Measurements from ENCODE around the gene BAHCC1. TPM values are rescaled to one million over a fixed set of nuclear protein-coding genes. Genes with fewer than 3 reads are reported as not detected.

The BAHCC1 gene
- total and polyA plus RNA-seq, 2 of the 8 experiments (the other 6 are each of a cell fraction or from before 2014, with no cell fraction given): 0.26 to 0.58 TPM

- no peak overlapping the region for H4K91ac ChIP-seq (replicated peaks; ENCODE audit: insufficient read length, low read length)
- H3K27me3 ChIP-seq (replicated peaks in 1 of 4; ENCODE audit: control insufficient read depth in 3 of 4, extremely low read depth in 1 of 4, insufficient read depth in 3 of 4, low read length in 3 of 4): peaks cover 0 to 3% (median 0%) of the 10 kb centered on the region in 4 experiments; a peak in 3 of 7 replicates
- no peak overlapping the region for H3K4me2 ChIP-seq (ENCODE audit: insufficient read depth in 1 of 2, low read depth in 2 of 2, low read length in 2 of 2)
- no peak for TF ChIP-seq SP2 (IDR thresholded peaks at IDR 0.05; ENCODE audit: low read length)
- H2BK15ac ChIP-seq (ENCODE audit: low read length): no peak overlapping the region
- no peak overlapping the region for H2BK5ac ChIP-seq (ENCODE audit: low read depth, low read length)
- H2BK12ac ChIP-seq (ENCODE audit: low read depth, low read length): no peak overlapping the region
- no peak overlapping the region for H3K18ac ChIP-seq (ENCODE audit: extremely low read depth, low read length)
- H3K4ac ChIP-seq (replicated peaks; ENCODE audit: insufficient read length, low read depth, low read length): no peak overlapping the region
- no peaks in the 10 kb centered on the region for H3K79me1 ChIP-seq (ENCODE audit: low read depth, low read length)
- H3K56ac ChIP-seq (replicated peaks; ENCODE audit: insufficient read length, low read depth, low read length): no peak overlapping the region
- H3K4me3 ChIP-seq (ENCODE audit: extremely low read depth in 1 of 4, insufficient read depth in 2 of 4, low read depth in 3 of 4, low read length in 4 of 4): no peak overlapping the region
- H3K9me3 ChIP-seq (ENCODE audit: insufficient read depth in 2 of 2, low read depth in 1 of 2, low read length in 1 of 2): no peaks in the 10 kb centered on the region
- WGBS, 2 experiments (ENCODE audit: extremely low coverage in 1 of 2, insufficient coverage in 1 of 2, insufficient read length in 1 of 2, insufficient replicate concordance in 2 of 2, low coverage in 1 of 2, low lambda C conversion rate in 2 of 2, missing lambda C conversion rate in 1 of 2): 78% methylated on average over 4 of the region's 8 CpGs; no CpG with 5 or more reads in 1 of the 2 experiments
- POLR2A ChIA-PET (ENCODE audit: partially characterized antibody): interaction anchor here (0.8 to 1.3 kb wide), 3 partner anchors 12 to 140 kb away, joined by 3 to 4 read pairs (median 3); partner anchors contain the start of gene ACTG1
- DNase-seq (ENCODE audit: low read depth in 1 of 2, low spot score in 2 of 2) (no peak), FAIRE-seq (no peak)
- no peak overlapping the region for H4K5ac ChIP-seq (ENCODE audit: insufficient read length, low read depth, low read length)
- H2BK120ac ChIP-seq (replicated peaks; ENCODE audit: low read depth, low read length): no peak overlapping the region
- peaks cover under 1% of the 10 kb centered on the region; the same call in 1 of the 2 replicates for H3K23me2 ChIP-seq (ENCODE audit: low read depth, low read length)
- H3K23ac ChIP-seq (ENCODE audit: insufficient read length): no peak overlapping the region
- no peaks in the 10 kb centered on the region for H3K36me3 ChIP-seq (ENCODE audit: control insufficient read depth in 2 of 4, insufficient read depth in 4 of 4, low read length in 3 of 4)
- H3K4me1 ChIP-seq (replicated peaks in 1 of 4; ENCODE audit: control insufficient read depth in 3 of 4, insufficient read depth in 4 of 4, low read length in 3 of 4): peaks cover 0 to 3% (median 0%) of the 10 kb centered on the region in 4 experiments; a peak in 2 of 7 replicates
- H3K14ac ChIP-seq (ENCODE audit: insufficient read length): no peak overlapping the region
- H4K20me1 ChIP-seq (replicated peaks in 1 of 2; ENCODE audit: control insufficient read depth in 1 of 2, insufficient read depth in 2 of 2, low read length in 2 of 2): peaks cover 0 to 5% of the 10 kb centered on the region in 2 experiments
- H4K8ac ChIP-seq (ENCODE audit: extremely low read depth, insufficient read depth, low read length): no peak overlapping the region
- H3K79me2 ChIP-seq (ENCODE audit: control insufficient read depth in 1 of 2, insufficient read depth in 2 of 2, low read length in 2 of 2): no peaks in the 10 kb centered on the region
- no peak overlapping the region for H2BK20ac ChIP-seq (ENCODE audit: low read length)
- no peak overlapping the region for H2AFZ ChIP-seq (ENCODE audit: low read length)
- H3K27ac ChIP-seq (ENCODE audit: low read depth, low read length): no peak overlapping the region
- H3K9ac ChIP-seq (replicated peaks in 1 of 4; ENCODE audit: extremely low read depth in 1 of 4, low read depth in 3 of 4, low read length in 3 of 4): no peak overlapping the region
- H2AK5ac ChIP-seq (ENCODE audit: low read depth, low read length): 0 out of 2 replicates have a peak overlapping the region, but pooled peaks have one; percentile 53
- CTCF ChIA-PET (ENCODE audit: partially characterized antibody): interaction anchor here (1.1 to 5.2 kb wide), 7 partner anchors 10 to 181 kb away, joined by 3 to 28 read pairs (median 7); no protein-coding TSS in a partner anchor
Measured at GRCh38 chr17:81411305-81411704, 16.0 kb downstream of the BAHCC1 start.

Data from H1 (cell line).